Smooth muscle cell (in vitro differentiated cells): ENCODE results near the gene PDZD4. TPM values are rescaled to one million over a fixed set of nuclear protein-coding genes. Genes with fewer than 3 reads are reported as not detected.

Experiments
- DNase-seq: peaks from one replicate; lab custom pipeline; 2025; ENCODE audit not compliant: unreplicated experiment; lab: John Stamatoyannopoulos, UW
- H2AFZ ChIP-seq: fragments of 200-600 bp; sonication (generic); 2 replicates; pipeline ENCODE4 v1.6.0; 2016; ENCODE audit warnings: antibody characterized with exemption, low read depth, mild to moderate bottlenecking
- H3F3A ChIP-seq: fragments of 200-600 bp; sonication (generic); 2 replicates; pipeline ENCODE4 v1.6.0; 2017; ENCODE audit warnings: antibody characterized with exemption, low read depth
- H3K27ac ChIP-seq: fragments of 200-600 bp; sonication (generic); 2 replicates; pipeline ENCODE4 v1.5.1; 2016; ENCODE audit warnings: low read depth, mild to moderate bottlenecking
- H3K27me3 ChIP-seq: fragments of 200-600 bp; sonication (generic); 2 replicates; pipeline ENCODE4 v1.6.1; 2016; ENCODE audit warnings: low read depth, mild to moderate bottlenecking
- H3K36me3 ChIP-seq: fragments of 200-600 bp; sonication (generic); 2 replicates; pipeline ENCODE4 v1.5.1; 2016; ENCODE audit warnings: low read depth
- H3K4me1 ChIP-seq: fragments of 200-600 bp; sonication (generic); 2 replicates; pipeline ENCODE4 v1.5.1; 2016; ENCODE audit warnings: low read depth
- H3K4me2 ChIP-seq: fragments of 200-600 bp; sonication (generic); 2 replicates; pipeline ENCODE4 v1.6.0; 2016; ENCODE audit warnings: mild to moderate bottlenecking
- H3K4me3 ChIP-seq: fragments of 200-600 bp; sonication (generic); 2 replicates; pipeline ENCODE4 v1.5.1; 2016; ENCODE audit warnings: mild to moderate bottlenecking
- H3K79me2 ChIP-seq: fragments of 200-600 bp; sonication (generic); 2 replicates; pipeline ENCODE4 v1.6.0; 2016; ENCODE audit warnings: low read depth, mild to moderate bottlenecking
- H3K9ac ChIP-seq: fragments of 200-600 bp; sonication (generic); 2 replicates; pipeline ENCODE4 v1.6.0; 2016; ENCODE audit warnings: low read depth
- H3K9me3 ChIP-seq: fragments of 200-600 bp; sonication (generic); replicated peaks from 2 replicates; pipeline ENCODE4 v1.5.1; 2016; ENCODE audit warnings: low read depth
- H4K20me1 ChIP-seq: fragments of 200-600 bp; sonication (generic); 2 replicates; pipeline ENCODE4 v1.6.0; 2016; ENCODE audit warnings: low read depth
- WGBS: methylation state at CpG from one replicate; pipeline ENCODE4 v1.1.7; 2016; ENCODE audit warnings: low lambda C conversion rate; 5-methylcytosine and 5-hydroxymethylcytosine counted together
- polyA plus RNA-seq: library from polyadenylated mRNA; unstranded; fragments of >200 nt; fragmentation: Nextera tagmentation; extraction: Ambion mirVana; gene quantifications from 2 replicates; pipeline ENCODE4 v1.2.1, GENCODE V29; 2016
- total RNA-seq: library from RNA; depleted of rRNA; stranded (reverse); fragments of >200 nt; gene quantifications from 2 replicates; pipeline ENCODE4 v1.2.3, GENCODE V29; 2014
- TF ChIP-seq, protein P1 (sequence below): fragments of 200-600 bp; sonication (generic); IDR thresholded peaks from 2 replicates; pipeline ENCODE4 v1.5.1; 2017; ENCODE audit warnings: borderline replicate concordance, mild to moderate bottlenecking, antibody characterized with exemption; ENCODE audit not compliant: insufficient read depth, poor library complexity, severe bottlenecking

The PDZD4 gene
- total and polyA plus RNA-seq, 2 experiments from 2014 or later = 2.3 to 3.1 TPM

DNA sequence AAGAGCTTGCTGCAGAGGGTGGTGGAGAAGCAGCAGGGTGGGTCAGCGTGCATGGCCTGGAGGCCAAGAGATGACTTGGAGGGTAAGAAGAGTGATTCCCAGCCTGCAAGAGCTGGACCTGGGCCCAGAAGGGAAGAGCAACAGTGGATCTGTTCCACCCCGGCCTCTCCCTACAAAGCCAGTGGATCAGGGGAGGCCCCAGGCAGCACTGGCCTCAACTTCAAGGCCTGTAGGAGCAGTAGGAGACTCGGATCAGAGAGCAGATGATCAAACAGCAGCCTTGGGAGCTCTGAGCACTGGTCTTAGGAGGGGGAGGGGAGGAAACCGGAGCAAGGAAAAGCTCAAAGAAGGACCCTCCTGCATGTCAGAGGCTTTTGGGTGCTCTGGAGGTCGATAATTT lies 48.0 kb upstream of the PDZD4 start:
- peaks cover 59% of the 10 kb centered on the region for H4K20me1 ChIP-seq
- no peak overlapping the region for H3K9ac ChIP-seq
- no peak overlapping the region for H2AFZ ChIP-seq
- H3K9me3 ChIP-seq = no peaks in the 10 kb centered on the region
- no peak for DNase-seq
- TF ChIP-seq, protein P1, sequence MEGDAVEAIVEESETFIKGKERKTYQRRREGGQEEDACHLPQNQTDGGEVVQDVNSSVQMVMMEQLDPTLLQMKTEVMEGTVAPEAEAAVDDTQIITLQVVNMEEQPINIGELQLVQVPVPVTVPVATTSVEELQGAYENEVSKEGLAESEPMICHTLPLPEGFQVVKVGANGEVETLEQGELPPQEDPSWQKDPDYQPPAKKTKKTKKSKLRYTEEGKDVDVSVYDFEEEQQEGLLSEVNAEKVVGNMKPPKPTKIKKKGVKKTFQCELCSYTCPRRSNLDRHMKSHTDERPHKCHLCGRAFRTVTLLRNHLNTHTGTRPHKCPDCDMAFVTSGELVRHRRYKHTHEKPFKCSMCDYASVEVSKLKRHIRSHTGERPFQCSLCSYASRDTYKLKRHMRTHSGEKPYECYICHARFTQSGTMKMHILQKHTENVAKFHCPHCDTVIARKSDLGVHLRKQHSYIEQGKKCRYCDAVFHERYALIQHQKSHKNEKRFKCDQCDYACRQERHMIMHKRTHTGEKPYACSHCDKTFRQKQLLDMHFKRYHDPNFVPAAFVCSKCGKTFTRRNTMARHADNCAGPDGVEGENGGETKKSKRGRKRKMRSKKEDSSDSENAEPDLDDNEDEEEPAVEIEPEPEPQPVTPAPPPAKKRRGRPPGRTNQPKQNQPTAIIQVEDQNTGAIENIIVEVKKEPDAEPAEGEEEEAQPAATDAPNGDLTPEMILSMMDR = no peak
- no peak overlapping the region for H3K4me3 ChIP-seq
- no peaks in the 10 kb centered on the region for H3F3A ChIP-seq
- peaks cover 7% of the 10 kb centered on the region for H3K4me1 ChIP-seq
- H3K27ac ChIP-seq = no peak overlapping the region
- no peaks in the 10 kb centered on the region for H3K27me3 ChIP-seq
- H3K36me3 ChIP-seq = no peaks in the 10 kb centered on the region
- no peaks in the 10 kb centered on the region for H3K79me2 ChIP-seq
- 44% methylated on average over 5 of the region's 5 CpGs for WGBS
- no peak overlapping the region for H3K4me2 ChIP-seq

DNA sequence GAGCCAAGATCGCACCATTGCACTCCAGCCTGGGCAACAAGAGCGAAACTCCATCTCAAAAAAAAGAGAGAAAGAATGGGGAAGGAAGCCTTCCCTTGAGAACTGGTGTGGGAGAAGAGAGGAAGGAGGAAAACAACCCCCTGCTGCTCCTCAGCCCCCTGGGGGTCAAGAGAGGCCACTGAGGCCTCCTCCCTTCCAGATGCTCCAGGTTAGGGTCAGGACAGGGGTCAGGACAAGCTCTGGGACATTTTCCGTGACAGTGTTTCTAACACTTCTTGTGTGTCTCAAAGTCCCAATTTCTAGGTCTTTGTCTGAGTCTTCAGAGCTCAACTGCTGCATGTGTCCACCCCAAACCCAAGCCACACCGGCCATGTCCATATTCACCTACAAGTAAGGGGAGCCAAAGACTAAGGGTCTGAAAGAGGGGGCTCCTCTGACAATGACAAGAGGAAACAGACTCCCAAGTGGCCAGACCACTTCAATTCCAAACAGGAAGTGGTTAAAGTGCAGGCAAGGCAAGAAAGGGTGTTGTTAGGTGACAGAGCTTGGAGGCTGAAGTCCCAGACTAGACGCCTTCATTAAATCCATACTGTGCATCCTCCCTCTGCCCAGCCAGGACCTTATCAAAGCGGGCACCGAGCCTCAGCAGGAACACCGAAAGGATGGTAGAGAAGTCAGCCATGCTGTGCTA lies 47.4 kb upstream of the PDZD4 start:
- no peaks in the 10 kb centered on the region for H3F3A ChIP-seq
- no peak for DNase-seq
- TF ChIP-seq, protein P1 = no peak
- no peaks in the 10 kb centered on the region for H3K27me3 ChIP-seq
- no peaks in the 10 kb centered on the region for H3K9me3 ChIP-seq
- H3K4me1 ChIP-seq = peaks cover 7% of the 10 kb centered on the region
- no peak overlapping the region for H3K9ac ChIP-seq
- no peak overlapping the region for H3K27ac ChIP-seq
- H4K20me1 ChIP-seq = peaks cover 66% of the 10 kb centered on the region
- H3K4me3 ChIP-seq = no peak overlapping the region
- H2AFZ ChIP-seq = no peak overlapping the region
- H3K4me2 ChIP-seq = no peak overlapping the region
- 92% methylated on average over 8 of the region's 8 CpGs for WGBS
- H3K36me3 ChIP-seq = no peaks in the 10 kb centered on the region
- no peaks in the 10 kb centered on the region for H3K79me2 ChIP-seq

DNA sequence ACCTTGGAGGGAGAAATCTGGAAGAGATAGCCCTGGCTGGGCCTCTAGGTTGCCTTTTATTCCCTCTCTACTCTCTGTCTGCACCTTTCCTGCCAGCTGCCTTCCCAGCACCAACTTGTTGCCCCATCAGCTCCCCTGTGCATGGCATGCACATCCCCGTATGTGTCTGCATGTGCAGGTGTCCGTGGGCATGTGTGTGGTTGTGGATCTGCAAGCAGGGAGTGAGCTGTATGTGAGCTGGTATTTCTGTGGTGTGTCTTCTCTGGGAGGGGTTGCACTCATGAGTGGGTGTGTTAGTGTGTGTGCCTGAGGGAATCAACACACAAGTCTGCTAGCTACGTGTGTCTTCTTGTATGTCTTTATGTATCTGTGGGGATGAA lies 45.8 kb upstream of the PDZD4 start:
- Histone ChIP-seq H3K4me2 (no peak overlapping the region), H4K20me1 (peaks cover 67% of the 10 kb centered on the region), H3K4me1 (no peaks in the 10 kb centered on the region), H2AFZ (no peak overlapping the region), H3F3A (no peaks in the 10 kb centered on the region), H3K27ac (no peak overlapping the region), H3K27me3 (no peaks in the 10 kb centered on the region), H3K36me3 (no peaks in the 10 kb centered on the region), H3K79me2 (no peaks in the 10 kb centered on the region), H3K4me3 (no peak overlapping the region), H3K9ac (no peak overlapping the region), H3K9me3 (no peaks in the 10 kb centered on the region)
- no peak for DNase-seq
- TF ChIP-seq, protein P1 = no peak
- 61% methylated on average over 3 of the region's 3 CpGs for WGBS
